HG02884 (cell line): ENCODE results near the gene MPEG1.
A peak's percentile ranks its signal among the peaks of the same experiment; 100 is the strongest.

Experiments used
- ATAC-seq: cut with Tn5 transposase; IDR thresholded peaks from one replicate; pipeline ENCODE4 v1.9.1; 2021; ENCODE audit warnings: mild to moderate bottlenecking, moderate library complexity; ENCODE audit not compliant: unreplicated experiment

MPEG1 gene, protein sequence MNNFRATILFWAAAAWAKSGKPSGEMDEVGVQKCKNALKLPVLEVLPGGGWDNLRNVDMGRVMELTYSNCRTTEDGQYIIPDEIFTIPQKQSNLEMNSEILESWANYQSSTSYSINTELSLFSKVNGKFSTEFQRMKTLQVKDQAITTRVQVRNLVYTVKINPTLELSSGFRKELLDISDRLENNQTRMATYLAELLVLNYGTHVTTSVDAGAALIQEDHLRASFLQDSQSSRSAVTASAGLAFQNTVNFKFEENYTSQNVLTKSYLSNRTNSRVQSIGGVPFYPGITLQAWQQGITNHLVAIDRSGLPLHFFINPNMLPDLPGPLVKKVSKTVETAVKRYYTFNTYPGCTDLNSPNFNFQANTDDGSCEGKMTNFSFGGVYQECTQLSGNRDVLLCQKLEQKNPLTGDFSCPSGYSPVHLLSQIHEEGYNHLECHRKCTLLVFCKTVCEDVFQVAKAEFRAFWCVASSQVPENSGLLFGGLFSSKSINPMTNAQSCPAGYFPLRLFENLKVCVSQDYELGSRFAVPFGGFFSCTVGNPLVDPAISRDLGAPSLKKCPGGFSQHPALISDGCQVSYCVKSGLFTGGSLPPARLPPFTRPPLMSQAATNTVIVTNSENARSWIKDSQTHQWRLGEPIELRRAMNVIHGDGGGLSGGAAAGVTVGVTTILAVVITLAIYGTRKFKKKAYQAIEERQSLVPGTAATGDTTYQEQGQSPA

DNA sequence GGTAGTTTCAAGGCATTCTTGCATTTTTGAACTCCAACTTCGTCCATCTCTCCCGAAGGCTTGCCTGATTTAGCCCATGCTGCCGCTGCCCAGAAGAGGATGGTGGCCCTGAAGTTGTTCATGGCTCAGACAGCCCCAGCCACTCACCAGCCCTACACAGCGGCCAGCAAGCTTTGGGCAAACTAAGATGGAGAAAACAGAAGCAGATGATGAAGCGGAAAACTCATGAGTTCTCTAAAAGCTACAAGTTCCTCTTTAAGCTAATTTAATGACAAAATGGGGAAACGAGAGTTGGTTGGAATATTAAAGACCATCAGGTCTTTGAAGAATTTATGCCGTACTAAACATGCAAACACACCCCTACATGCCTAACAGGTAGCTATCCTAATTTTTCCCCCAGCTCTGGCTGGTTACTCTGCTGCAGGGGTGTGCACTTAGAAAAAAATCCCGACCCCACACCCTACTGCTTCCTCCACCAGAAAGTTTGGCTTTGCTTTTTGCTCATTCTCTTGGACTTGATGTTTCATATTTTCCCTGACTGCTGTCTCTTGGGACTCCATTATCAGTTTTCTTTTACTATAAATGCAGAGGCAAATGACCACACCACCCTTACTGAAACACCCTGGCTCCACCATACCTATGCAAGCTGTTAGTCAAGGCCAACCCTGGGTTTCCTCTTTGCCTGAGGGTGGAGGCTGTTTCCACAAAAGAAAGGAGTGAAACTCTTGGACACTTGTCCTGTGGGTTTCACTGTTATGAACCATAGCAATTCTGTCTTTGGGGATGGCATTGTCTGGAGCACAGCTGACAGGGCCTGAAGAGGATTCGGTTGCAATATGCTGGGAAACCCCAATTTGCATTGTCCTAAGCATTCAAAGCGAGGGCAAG, at the start of gene MPEG1:
MPEG1 (minus strand) TSS at position 184 of the 888 bp plus-strand sequence; CDS start at position 122, 62 bp downstream.
- no peak for ATAC-seq

DNA sequence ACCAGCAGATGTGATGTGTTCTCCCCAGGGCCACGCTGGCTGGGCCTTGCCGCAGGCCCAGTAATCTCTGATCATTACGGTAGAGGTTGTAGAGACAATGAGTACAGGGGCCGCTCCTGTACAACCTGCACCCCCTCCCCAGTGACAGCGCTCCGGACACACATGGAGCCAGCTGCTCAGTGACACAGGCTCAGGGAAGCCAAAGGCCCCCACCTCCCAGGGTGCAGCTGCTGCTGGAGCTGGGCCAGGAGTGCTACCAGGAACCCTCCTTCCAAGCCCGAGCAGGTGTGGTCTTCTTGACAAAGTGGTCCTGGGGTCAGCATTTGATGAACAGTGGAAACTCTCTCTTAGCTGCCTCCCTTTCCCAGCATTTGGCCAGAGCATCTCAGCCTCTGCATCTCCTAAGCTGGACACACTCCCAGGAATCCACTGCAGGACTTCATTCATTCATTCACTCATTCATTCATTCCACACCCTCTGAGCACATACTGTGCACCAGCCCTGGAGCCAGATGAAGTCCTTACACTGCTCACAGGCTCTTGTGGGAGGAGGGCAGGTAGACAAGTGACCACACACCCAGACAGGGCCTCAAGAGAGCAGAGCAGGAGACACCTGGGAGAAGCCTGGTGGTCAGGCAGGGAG, 49.6 kb upstream of the MPEG1 start:
- ATAC-seq, result no peak

DNA sequence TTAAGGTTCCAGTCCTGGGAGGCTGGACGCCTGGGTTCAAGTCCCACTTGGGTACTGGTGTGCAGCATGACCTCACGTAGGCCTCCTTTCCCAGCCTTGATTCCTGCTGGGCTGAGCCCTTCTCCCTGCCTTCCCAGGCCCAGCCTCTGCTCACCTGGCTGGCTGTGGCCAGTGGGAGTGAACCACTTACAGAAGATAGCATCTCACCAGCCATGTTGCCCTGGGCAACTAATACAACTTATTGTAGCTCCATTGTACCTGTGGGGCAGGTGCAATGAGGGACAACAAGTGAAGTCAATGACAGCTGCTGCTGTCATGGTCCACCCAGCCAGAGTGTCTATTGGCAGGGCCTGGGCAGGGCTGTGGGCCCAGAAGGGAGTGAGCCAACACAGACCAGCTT, 48.4 kb upstream of the MPEG1 start:
- ATAC-seq, result no peak

DNA sequence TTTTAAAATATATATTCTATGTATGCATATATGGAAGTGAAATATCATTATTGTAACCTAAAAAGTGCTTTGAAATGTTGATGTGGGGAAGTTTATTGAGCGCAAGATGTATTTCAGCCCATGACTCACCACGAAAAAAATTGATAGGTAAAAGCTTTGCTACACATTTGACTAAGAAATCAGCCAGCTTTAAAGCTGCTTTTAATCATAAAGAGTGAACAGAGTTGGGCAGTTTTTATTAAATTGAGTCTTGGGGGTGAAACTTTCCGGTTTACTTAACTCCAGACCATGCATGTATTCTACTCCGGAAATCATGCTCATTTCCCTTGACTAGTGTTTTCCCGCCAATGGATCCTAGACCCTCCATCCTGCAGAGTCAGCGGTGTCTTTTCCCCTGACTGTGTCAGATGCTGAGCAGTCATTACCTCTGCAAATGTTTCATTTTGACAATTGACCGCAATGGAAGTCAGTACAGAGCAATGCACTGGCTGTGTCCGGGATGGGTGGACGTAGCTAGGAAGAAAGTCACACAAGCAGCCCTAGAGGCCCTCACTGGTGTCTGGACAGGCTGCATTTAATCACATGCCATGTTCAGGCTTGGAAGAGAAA, 47.2 kb upstream of the MPEG1 start:
- ATAC-seq, result peak; percentile 62

DNA sequence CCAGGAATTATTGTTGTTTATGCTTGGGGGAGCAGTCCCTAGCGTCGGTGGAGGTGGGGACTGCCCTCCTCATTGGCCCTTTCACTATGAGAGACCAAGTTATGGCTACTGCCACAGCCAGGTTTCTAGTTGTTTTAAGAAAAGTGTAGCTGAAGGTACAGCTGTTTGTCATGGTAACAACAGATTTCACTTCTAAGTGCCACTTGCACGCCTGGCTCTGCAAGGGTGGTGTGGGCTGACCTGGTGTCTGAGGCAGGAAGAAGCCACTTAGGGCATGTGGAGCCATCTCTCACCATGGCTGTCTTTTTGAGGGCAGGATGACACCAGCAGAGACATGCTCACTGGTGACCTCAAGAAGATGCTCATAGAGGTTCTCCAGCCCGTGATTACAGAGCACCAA, 46.3 kb upstream of the MPEG1 start:
- ATAC-seq, result no peak

DNA sequence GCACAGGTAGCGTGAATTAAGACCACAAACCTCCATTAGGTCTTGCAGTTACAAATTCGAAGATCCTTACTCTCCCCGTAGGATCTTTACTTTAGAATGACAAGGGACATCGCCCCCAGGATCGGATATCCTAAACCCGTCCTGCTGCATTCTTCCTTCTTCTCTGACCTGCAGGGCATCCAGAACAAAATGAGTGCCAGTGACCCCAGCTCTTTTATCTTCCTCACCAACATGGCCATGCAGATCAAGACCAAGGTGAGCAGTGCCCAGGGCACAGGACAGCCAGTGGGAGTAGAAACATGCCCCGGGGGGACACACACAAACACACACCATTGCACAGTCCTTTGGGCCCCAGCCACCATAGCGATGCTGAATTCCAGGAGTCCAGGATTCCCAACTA, 42.6 kb upstream of the MPEG1 start:
- ATAC-seq, result no peak

DNA sequence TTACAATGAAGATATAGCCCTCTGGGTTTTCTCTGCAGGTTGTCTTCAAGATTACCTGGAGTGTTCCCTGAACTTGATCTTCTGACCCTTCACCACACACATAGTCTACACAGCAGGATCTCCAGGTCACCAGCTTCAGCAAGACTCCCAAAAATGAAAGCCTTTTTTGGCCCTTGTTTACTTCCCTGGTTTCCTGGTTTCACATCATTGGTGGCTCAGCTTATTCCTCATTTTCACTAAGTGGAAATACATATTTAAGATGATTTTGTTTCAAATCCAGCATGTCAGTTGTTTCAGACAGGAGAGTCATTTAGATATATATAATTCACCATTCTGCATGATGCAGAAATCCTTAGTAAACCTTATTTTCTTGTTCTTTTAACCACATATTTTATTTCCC, 41.6 kb upstream of the MPEG1 start:
- ATAC-seq, result no peak

DNA sequence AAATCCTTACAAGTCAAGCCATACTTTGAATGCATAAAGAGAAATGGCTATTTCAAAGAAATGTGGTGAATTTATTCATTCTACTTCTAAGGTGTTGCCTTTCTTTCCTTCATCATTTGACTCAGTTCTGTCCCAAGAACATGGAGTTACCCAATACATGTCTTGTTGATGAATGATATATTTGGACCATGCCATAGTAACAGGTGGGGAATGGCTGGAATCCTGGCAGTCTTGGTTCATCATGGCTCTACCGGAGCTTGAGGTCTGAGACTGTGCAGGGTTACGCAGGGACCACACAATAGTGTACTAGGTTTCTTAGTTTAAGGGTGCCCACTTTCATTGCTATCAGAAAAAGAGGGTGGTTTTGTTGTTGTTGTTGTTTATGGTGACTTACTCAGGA, 40.3 kb upstream of the MPEG1 start:
- no peak for ATAC-seq

DNA sequence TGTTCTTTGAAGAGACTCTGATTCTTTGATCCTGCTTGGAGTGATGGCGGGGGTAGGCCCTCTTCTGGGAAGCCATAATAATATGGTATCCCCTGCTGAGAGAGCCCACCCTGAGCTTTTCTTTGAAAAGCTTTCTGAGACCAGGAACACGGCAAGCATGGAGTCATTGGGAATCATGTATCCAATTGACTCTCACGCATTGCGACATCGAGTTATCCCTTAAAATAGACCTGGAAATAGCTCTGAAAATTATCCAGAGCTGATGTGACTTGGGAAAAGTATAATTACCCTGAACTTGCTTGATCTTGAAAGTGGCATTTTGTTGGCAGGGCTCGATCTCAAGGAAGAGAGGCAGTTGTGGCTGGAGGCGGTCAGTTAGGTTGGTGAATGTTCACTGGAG, 36.8 kb upstream of the MPEG1 start:
- ATAC-seq, result no peak

DNA sequence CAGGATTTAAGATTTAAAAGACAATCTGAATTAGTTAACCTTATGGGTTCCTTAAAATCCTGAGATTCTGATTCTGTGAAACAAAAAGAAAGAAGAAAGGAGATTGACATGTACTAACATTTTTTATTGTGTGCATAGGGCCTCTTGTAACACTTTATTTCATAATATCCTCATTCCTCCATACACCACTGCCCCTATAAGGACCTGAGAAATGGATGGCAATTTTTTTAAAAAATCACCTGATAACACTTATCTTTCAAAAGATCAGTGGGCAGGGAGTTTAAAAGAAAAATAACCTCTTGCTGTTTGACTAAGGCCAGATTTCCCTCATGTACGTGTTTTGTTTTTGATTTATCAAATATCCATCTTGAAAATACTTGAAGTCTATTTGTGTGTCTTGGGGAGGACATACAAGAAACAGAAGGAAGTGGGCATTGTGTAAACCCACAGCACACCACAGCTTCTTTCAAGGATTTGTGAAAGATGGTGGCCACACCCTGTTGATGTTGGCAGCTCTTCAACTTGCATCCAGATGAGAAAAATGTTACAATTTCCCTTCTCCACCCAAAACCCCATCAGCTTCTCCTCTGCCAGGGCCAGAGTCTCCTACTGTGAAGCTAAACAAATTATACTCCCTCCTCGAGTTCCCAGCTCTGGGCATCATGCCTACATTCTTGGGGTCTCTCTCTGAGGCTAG, 35.0 kb upstream of the MPEG1 start:
- ATAC-seq, result no peak

DNA sequence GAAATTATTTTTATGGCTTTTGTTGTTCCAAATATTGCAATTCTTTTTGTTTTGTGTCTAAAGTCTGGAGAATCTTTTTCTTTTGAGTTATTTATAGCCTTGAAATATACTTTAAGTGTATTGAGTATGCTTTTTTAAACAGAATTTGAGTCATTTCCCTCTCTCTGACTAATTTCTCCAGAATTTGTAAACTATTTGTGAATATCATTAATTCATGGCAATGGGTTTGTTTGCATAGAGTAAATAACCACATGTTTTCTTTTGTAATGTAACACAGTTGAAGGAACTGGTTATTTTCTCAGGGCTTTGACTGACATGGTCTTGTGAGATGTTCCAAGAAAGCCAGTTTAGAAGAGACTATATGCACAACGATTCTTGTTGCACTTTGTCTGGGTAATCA, 30.9 kb upstream of the MPEG1 start:
- ATAC-seq, result no peak

DNA sequence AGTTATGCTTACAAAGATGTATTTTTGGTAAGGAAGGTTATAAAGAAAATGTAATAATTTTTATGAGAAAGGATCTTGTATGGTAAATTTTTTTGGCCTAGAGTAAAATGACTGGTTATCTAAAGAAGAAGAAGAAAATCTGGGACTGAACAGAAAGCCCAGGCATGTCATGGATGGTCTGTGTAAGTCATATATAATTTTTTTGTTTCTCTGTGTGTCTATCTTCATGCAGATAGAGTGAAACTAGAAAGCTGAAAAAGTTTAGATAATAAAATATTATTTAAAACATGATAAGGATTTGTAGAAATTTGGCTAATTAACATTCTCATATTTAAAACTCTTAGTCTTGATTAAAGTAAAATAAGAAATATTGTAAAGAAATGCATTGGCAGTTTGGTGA, 27.6 kb upstream of the MPEG1 start:
- no peak for ATAC-seq

DNA sequence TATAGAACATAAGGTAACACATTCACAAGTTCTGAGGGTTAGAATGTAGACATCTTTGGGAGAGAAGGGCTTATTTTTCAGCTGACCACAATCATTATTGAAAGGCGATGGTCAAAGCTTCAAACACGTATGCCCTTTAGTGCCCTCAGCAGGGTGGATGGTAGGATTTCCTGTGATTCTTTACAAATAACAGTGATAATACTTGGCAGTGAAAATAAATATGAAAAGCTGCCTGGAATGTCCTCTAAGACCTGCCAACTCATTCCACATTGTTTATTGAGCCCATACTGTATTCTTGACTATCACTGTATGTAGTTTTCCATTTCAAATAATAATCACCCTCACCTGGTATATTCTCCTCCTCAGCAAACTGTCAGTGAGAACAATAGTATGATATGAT, 13.7 kb upstream of the MPEG1 start:
- ATAC-seq, result no peak

DNA sequence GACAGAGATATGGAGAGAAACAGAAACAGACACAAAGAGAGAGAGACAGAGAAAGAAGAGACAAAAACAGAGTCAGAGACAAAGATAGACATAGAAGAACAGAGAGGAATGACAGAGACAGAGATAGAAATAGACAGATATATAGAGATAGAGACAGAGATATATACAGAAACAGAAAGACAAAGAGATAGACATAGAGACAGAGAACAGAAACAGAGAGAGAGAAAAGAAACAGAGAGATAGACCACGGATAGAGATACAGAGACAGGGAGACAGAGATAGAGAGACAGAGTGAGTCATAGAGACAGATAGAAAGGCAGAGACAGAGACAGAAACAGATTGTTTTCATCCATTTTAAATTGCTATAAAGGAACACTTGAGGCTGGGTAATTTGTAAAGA, 12.3 kb upstream of the MPEG1 start:
- ATAC-seq, result peak; percentile 45

DNA sequence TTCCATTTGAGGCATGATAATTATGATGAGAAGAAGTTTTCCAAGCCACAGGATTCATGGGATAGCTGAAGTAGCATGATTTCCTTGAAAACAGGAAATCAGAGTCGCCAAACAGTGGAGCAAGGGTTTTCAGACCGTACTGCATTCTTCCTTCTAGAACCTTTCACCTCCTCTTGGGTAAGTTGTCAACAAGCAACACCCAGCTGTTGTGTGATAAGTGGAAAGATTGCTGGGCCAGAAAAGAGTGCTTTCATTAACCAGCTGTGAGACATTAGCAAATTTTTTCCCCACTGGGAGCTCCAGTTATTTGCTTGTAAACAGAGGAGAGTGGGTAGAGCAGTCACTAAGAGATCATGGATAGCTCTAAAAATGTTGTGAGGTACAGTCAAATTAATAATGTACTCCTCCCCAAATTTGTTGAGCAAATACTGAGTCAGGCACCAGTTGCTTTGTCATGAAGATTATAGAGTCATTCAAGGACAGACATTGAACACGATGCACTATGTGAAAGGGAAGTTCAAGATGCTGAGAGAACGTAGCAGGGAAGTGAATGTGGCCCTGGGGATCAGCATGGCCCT, 11.7 kb upstream of the MPEG1 start:
- ATAC-seq, result peak; percentile 37

DNA sequence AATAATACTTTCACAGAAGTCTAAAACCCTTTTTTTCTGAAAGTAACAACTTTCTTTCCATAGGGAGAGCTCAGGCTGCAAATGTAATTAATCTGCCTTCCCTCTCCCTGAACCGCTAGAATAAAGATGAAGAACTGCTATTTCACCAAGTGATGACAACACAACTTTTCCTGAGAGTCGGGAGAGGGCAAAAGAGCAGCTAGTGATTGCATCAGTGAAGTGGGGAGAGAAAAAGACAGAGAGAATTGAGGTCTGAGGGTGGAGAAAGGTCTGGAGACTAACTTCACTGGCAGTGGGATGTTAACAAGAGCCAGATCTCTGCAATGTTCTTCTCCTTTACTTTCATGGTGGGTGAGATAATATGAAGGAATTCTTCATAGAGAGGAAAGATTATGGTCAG, 10.9 kb upstream of the MPEG1 start:
- ATAC-seq, result no peak

DNA sequence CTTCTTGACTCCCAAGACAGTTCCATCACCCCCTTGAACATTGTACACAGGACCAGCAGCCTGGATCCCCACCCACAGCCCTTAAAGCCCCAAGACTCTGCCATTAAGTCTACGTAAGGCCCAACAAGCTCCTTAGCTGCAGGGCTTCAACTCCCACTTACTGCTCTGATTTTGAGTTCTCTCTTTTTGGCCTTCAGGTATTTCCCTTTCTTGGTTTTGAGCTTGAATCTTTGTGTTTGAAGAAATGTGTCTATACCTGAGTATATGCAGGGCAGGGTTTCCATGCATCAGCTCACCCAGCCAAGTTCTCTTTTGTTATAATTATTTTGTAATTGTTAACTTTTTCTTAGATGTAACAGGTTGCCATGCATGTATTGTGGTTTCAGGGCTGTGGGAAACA, 10.4 kb upstream of the MPEG1 start:
- no peak for ATAC-seq

DNA sequence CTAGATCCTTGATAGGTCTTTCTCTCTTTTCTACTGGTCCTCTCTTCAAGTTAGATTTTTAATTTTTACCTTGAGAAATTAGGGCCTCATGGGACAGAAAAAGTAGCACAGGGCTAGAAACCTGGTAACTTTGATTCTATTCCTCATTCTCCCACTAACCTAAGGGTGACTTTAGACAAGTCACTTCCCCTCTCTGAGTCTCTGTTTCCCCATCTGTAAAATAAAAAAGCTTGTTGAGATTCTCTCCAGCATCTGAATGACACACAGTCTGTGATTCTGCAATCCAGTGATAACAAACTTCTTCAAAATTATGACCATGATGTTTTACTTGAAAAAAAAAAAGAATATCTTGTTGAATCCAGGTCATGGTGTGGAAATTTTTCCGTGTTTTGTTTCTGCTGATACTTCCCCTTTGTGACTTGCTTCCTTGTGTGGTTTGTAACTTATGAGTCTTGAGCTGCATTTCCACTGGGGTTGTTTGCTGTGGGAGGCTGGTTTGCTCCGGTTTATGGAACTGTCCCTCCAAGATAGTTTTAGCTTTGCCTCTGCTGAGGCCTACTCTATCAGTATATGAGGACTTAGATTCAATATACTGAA, 9.8 kb upstream of the MPEG1 start:
- no peak for ATAC-seq

DNA sequence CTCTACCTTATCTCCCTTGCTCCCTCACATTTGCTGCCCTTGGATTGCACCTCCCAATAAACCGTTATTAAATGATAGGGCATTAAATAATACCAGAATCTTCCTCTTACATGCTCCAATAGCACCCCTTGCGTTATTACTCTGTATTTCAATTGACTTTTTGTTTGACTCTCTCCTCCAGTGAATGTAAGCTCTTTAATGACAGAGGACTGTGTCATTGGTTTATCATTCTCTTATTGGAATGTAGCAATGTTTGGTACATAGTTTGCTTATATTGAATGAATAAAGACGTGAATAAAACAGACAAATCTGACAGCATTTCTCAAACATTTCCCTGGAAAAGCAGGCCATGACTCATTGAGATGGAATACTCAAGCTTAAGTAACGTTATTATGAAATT, 8.7 kb upstream of the MPEG1 start:
- ATAC-seq, result no peak
